HEK293T (cell line): ENCODE measurements around the gene RFX1.

Experiments used
- CTCF ChIA-PET: fragments of 350-600 bp; formaldehyde crosslinking; extraction: SDS; loops from one replicate; lab custom pipeline; 2021; ENCODE audit warnings: antibody characterized with exemption, inconsistent platforms; lab: Yijun Ruan, JAX
- POLR2A ChIA-PET: fragments of 350-600 bp; formaldehyde crosslinking; extraction: SDS; loops from one replicate; lab custom pipeline; 2020; ENCODE audit warnings: antibody characterized with exemption, inconsistent platforms; lab: Yijun Ruan, JAX
- DNase-seq: peaks from one replicate; pipeline ENCODE4 v3.0.0; 2012; ENCODE audit warnings: mixed read lengths; ENCODE audit errors: extremely low spot score
- ARNT ChIP-seq: fragments of 450-650 bp; IDR thresholded peaks from 2 replicates; pipeline ENCODE4 v1.6.1; 2017; ENCODE audit warnings: mild to moderate bottlenecking
- BHLHE40 ChIP-seq: fragments of 450-650 bp; IDR thresholded peaks from 2 replicates; pipeline ENCODE4 v1.6.1; 2016; ENCODE audit warnings: mild to moderate bottlenecking, moderate library complexity, borderline replicate concordance
- CTBP1 ChIP-seq: fragments of 450-650 bp; IDR thresholded peaks from 2 replicates; pipeline ENCODE4 v1.6.1; 2016; ENCODE audit warnings: borderline replicate concordance
- ELF4 ChIP-seq: fragments of 450-650 bp; IDR thresholded peaks from 2 replicates; pipeline ENCODE4 v1.6.1; 2017; ENCODE audit warnings: antibody characterized with exemption
- FOXA1 ChIP-seq: fragments of 450-650 bp; IDR thresholded peaks from 2 replicates; pipeline ENCODE4 v1.6.1; 2016; ENCODE audit warnings: mild to moderate bottlenecking
- FOXK2 ChIP-seq: fragments of 450-650 bp; IDR thresholded peaks from 2 replicates; pipeline ENCODE4 v1.6.1; 2016; ENCODE audit warnings: mild to moderate bottlenecking
- FOXM1 ChIP-seq: fragments of 450-650 bp; IDR thresholded peaks from 2 replicates; pipeline ENCODE4 v1.6.1; 2017; ENCODE audit warnings: mild to moderate bottlenecking, borderline replicate concordance
- HDGF ChIP-seq: fragments of 450-650 bp; IDR thresholded peaks from 2 replicates; pipeline ENCODE4 v1.6.1; 2017; ENCODE audit warnings: antibody characterized with exemption, borderline replicate concordance
- L3MBTL2 ChIP-seq: fragments of 450-650 bp; conservative IDR thresholded peaks from 2 replicates; pipeline ENCODE4 v1.6.1; 2016; ENCODE audit warnings: mild to moderate bottlenecking
- LEF1 ChIP-seq: fragments of 450-650 bp; IDR thresholded peaks from 2 replicates; pipeline ENCODE4 v1.6.1; 2017; ENCODE audit warnings: mild to moderate bottlenecking, borderline replicate concordance
- NFRKB ChIP-seq: fragments of 450-650 bp; IDR thresholded peaks from 2 replicates; pipeline ENCODE4 v1.6.1; 2016; ENCODE audit warnings: mild to moderate bottlenecking, moderate library complexity
- PKNOX1 ChIP-seq: fragments of 450-650 bp; IDR thresholded peaks from 2 replicates; pipeline ENCODE4 v1.6.1; 2016
- SP1 ChIP-seq: fragments of 450-650 bp; IDR thresholded peaks from 2 replicates; pipeline ENCODE4 v1.6.1; 2017
- SUZ12 ChIP-seq: fragments of 450-650 bp; IDR thresholded peaks from 2 replicates; pipeline ENCODE4 v1.6.1; 2016; ENCODE audit warnings: mild to moderate bottlenecking
- TARDBP ChIP-seq: fragments of 450-650 bp; IDR thresholded peaks from 2 replicates; pipeline ENCODE4 v1.6.1; 2016
- ZNF384 ChIP-seq: fragments of 450-650 bp; IDR thresholded peaks from 2 replicates; pipeline ENCODE4 v1.6.1; 2016

Gene RFX1

GRCh38 chr19:13980340-13980739 lies 25.8 kb downstream of the RFX1 start:
- no peak for DNase-seq
- ChIA-PET CTCF (no interaction called here), POLR2A (no interaction called here)
- TF ChIP-seq PKNOX1 (no peak), SP1 (no peak), SUZ12 (no peak), ELF4 (no peak), ARNT (no peak), FOXK2 (no peak)

- DNase-seq: no peak
- ChIA-PET CTCF (no interaction called here), POLR2A (no interaction called here)
- no peak for TF ChIP-seq ZNF384
- TF ChIP-seq NFRKB: no peak
- TF ChIP-seq LEF1: no peak
- TF ChIP-seq SP1: no peak
- TF ChIP-seq ARNT: no peak
- TF ChIP-seq ELF4: no peak
- TF ChIP-seq TARDBP: no peak
- TF ChIP-seq CTBP1: no peak
- no peak for TF ChIP-seq FOXK2
- no peak for TF ChIP-seq PKNOX1
These were observed 26.4 kb downstream of the RFX1 start for GRCh38 chr19:13979686-13980085.

- TF ChIP-seq SP1: no peak
- TF ChIP-seq L3MBTL2: no peak
- TF ChIP-seq FOXK2: no peak
- no peak for TF ChIP-seq TARDBP
- TF ChIP-seq HDGF: no peak
- no peak for TF ChIP-seq FOXA1
- CTCF ChIA-PET: no interaction called here
- POLR2A ChIA-PET: no interaction called here
- no peak for DNase-seq
These were observed 26.9 kb downstream of the RFX1 start for GRCh38 chr19:13979244-13979615.

GRCh38 chr19:13978351-13979243 lies 27.5 kb downstream of the RFX1 start:
- ChIA-PET CTCF (no interaction called here), POLR2A (interaction anchor here (0.7 kb wide), 1 partner anchor 26 kb away, joined by 3 read pairs; no protein-coding TSS in a partner anchor)
- DNase-seq: no peak
- no peak for TF ChIP-seq ELF4
- no peak for TF ChIP-seq LEF1
- no peak for TF ChIP-seq NFRKB

- TF ChIP-seq HDGF (no peak), ELF4 (no peak), LEF1 (no peak), ARNT (no peak), TARDBP (no peak), ZNF384 (no peak), FOXA1 (no peak), CTBP1 (no peak), NFRKB (no peak), SUZ12 (no peak)
These were observed 28.3 kb downstream of the RFX1 start for GRCh38 chr19:13977803-13978202.

GRCh38 chr19:13976446-13976845 lies 29.7 kb downstream of the RFX1 start:
- ChIA-PET POLR2A (no interaction called here), CTCF (no interaction called here)
- TF ChIP-seq BHLHE40 (no peak), CTBP1 (no peak), FOXA1 (no peak), FOXK2 (no peak), ZNF384 (no peak), PKNOX1 (no peak), SP1 (no peak), HDGF (no peak), LEF1 (no peak), SUZ12 (no peak), TARDBP (no peak), NFRKB (no peak), ELF4 (no peak), FOXM1 (no peak), ARNT (no peak), L3MBTL2 (no peak)
- no peak for DNase-seq

More at GRCh38 chr19:13977803-13978202, 28.3 kb downstream of the RFX1 start:
- ChIA-PET CTCF (no interaction called here), POLR2A (interaction anchor here (0.7 kb wide), 1 partner anchor 27 kb away, joined by 3 read pairs; no protein-coding TSS in a partner anchor)
- DNase-seq: no peak
